RWPE2 (cell line): ENCODE measurements around the gene COL25A1.
A peak's percentile ranks its signal among the peaks of the same experiment; 100 is the strongest.

Experiments used
- ATAC-seq: fragments of 200-7000 bp; cut with Tn5 transposase; 3 replicates; pipeline ENCODE4 v1.9.1; 2021; ENCODE audit warnings: low read depth
- DNase-seq: peaks from one replicate; pipeline ENCODE4 v3.0.0-alpha.2; 2020; ENCODE audit warnings: low spot score
- H3K27ac ChIP-seq: fragments of 450-650 bp; 2 replicates; pipeline ENCODE4 v1.5.1; 2017; ENCODE audit warnings: mild to moderate bottlenecking; ENCODE audit not compliant: poor library complexity, severe bottlenecking
- H3K27me3 ChIP-seq: fragments of 250-450 bp; sonication (Bioruptor Pico); 2 replicates; pipeline ENCODE4 v1.5.1; 2021; ENCODE audit warnings: mild to moderate bottlenecking, moderate library complexity; ENCODE audit not compliant: insufficient read depth, poor library complexity, severe bottlenecking
- H3K36me3 ChIP-seq: fragments of 250-450 bp; sonication (Bioruptor Pico); 2 replicates; pipeline ENCODE4 v1.5.1; 2020; ENCODE audit warnings: low read depth, mild to moderate bottlenecking, moderate library complexity
- H3K4me1 ChIP-seq: fragments of 250-450 bp; sonication (Bioruptor Pico); 2 replicates; pipeline ENCODE4 v1.5.1; 2021; ENCODE audit warnings: mild to moderate bottlenecking, moderate library complexity; ENCODE audit not compliant: insufficient read depth, poor library complexity, severe bottlenecking
- H3K4me3 ChIP-seq: fragments of 250-450 bp; sonication (Bioruptor Pico); 2 replicates; pipeline ENCODE4 v1.5.1; 2021; ENCODE audit warnings: mild to moderate bottlenecking, moderate library complexity; ENCODE audit not compliant: severe bottlenecking
- H3K9me3 ChIP-seq: fragments of 250-450 bp; sonication (Bioruptor Pico); 2 replicates; pipeline ENCODE4 v1.5.1; 2021; ENCODE audit warnings: mild to moderate bottlenecking, moderate library complexity; ENCODE audit not compliant: severe bottlenecking
- CTCF ChIP-seq: fragments of 450-650 bp; IDR thresholded peaks from one replicate; pipeline ENCODE4 v1.5.1; 2017; ENCODE audit warnings: mild to moderate bottlenecking, moderate library complexity; ENCODE audit not compliant: poor library complexity, severe bottlenecking

Gene COL25A1

GRCh38 chr4:109157205-109157604 is 145.3 kb downstream of the COL25A1 start:
- ATAC-seq (no peak), DNase-seq (no peak)
- Histone ChIP-seq H3K27ac (no peak overlapping the region), H3K9me3 (no peaks in the 10 kb centered on the region), H3K36me3 (no peaks in the 10 kb centered on the region), H3K27me3 (no peaks in the 10 kb centered on the region), H3K4me3 (no peak overlapping the region), H3K4me1 (no peaks in the 10 kb centered on the region)
- TF ChIP-seq CTCF: no peak

- H3K36me3 ChIP-seq: no peaks in the 10 kb centered on the region
- no peak overlapping the region for H3K4me3 ChIP-seq
- DNase-seq (no peak), ATAC-seq (no peak)
- TF ChIP-seq CTCF: no peak
- H3K4me1 ChIP-seq: no peaks in the 10 kb centered on the region
- no peak overlapping the region for H3K27ac ChIP-seq
- H3K9me3 ChIP-seq: no peaks in the 10 kb centered on the region
- H3K27me3 ChIP-seq: no peaks in the 10 kb centered on the region
Observed at GRCh38 chr4:109156356-109156755, 146.1 kb downstream of the COL25A1 start.

GRCh38 chr4:109155682-109156283 is 146.7 kb downstream of the COL25A1 start:
- Histone ChIP-seq H3K27ac (no peak overlapping the region), H3K4me3 (no peak overlapping the region)

GRCh38 chr4:109155084-109155483 is 147.4 kb downstream of the COL25A1 start:
- no peak for TF ChIP-seq CTCF
- ATAC-seq: no peak
- Histone ChIP-seq H3K27me3 (no peaks in the 10 kb centered on the region), H3K27ac (no peak overlapping the region), H3K36me3 (no peaks in the 10 kb centered on the region), H3K9me3 (no peaks in the 10 kb centered on the region), H3K4me1 (no peaks in the 10 kb centered on the region), H3K4me3 (no peak overlapping the region)
- DNase-seq: no peak

More at GRCh38 chr4:109155682-109156283, 146.7 kb downstream of the COL25A1 start:
- H3K36me3 ChIP-seq: no peaks in the 10 kb centered on the region
- peak; percentile 57; the same call in 2 of the 3 replicates for ATAC-seq
- no peaks in the 10 kb centered on the region for H3K27me3 ChIP-seq
- no peaks in the 10 kb centered on the region for H3K4me1 ChIP-seq
- DNase-seq: no peak
- no peaks in the 10 kb centered on the region for H3K9me3 ChIP-seq
- TF ChIP-seq CTCF: no peak

- Histone ChIP-seq H3K27me3 (no peaks in the 10 kb centered on the region), H3K4me1 (no peaks in the 10 kb centered on the region), H3K9me3 (no peaks in the 10 kb centered on the region), H3K27ac (no peak overlapping the region), H3K36me3 (no peaks in the 10 kb centered on the region), H3K4me3 (no peak overlapping the region)
- no peak for ATAC-seq
- no peak for DNase-seq
- TF ChIP-seq CTCF: no peak
Observed at GRCh38 chr4:109154424-109154823, 148.0 kb downstream of the COL25A1 start.
